GM18951 (cell line): ENCODE results near the gene STK17B.

ENCODE experiments used
- POLR2A ChIP-seq: IDR thresholded peaks from 4 replicates; pipeline ENCODE4 v1.6.1; 2011; ENCODE audit warnings: mild to moderate bottlenecking; ENCODE audit not compliant: insufficient read length, insufficient read depth; ENCODE audit errors: extremely low read depth
- in situ Hi-C: fragments of 300-500 bp; cut with MboI; formaldehyde crosslinking; loops from one replicate; pipeline ENCODE4 v1.12.0; 2022; ENCODE audit warnings: low sequenced_read_pairs, mixed read lengths, inconsistent platforms; ENCODE audit not compliant: unreplicated experiment

Gene STK17B

GRCh38 chr2:196176142-196176738, 4.9 kb upstream of the STK17B start:
- in situ Hi-C loops, result no loop called here

GRCh38 chr2:196174404-196174803, 3.0 kb upstream of the STK17B start:
- no peak for TF ChIP-seq POLR2A

More at GRCh38 chr2:196176142-196176738, 4.9 kb upstream of the STK17B start:
- TF ChIP-seq POLR2A, result no peak

GRCh38 chr2:196173505-196173904, 2.1 kb upstream of the STK17B start:
- TF ChIP-seq POLR2A, result no peak
- in situ Hi-C loops, result no loop called here

More at GRCh38 chr2:196174404-196174803, 3.0 kb upstream of the STK17B start:
- in situ Hi-C loops, result no loop called here

GRCh38 chr2:196172951-196173350, 1.6 kb upstream of the STK17B start:
- in situ Hi-C loops, result no loop called here
- TF ChIP-seq POLR2A, result no peak

GRCh38 chr2:196171946-196172345, 568 bp upstream of the STK17B start:
- TF ChIP-seq POLR2A, result no peak
- in situ Hi-C loops, result no loop called here

- in situ Hi-C loops, result no loop called here
- TF ChIP-seq POLR2A, result no peak
Measured at GRCh38 chr2:196170606-196171247, 651 bp downstream of the STK17B start.

- TF ChIP-seq POLR2A, result no peak
- in situ Hi-C loops, result no loop called here
Measured at GRCh38 chr2:196170213-196170605, 1.2 kb downstream of the STK17B start.

- no peak for TF ChIP-seq POLR2A
- in situ Hi-C loops, result no loop called here
Measured at GRCh38 chr2:196169516-196169915, 1.9 kb downstream of the STK17B start.

- in situ Hi-C loops, result no loop called here
- TF ChIP-seq POLR2A, result no peak
Measured at GRCh38 chr2:196168181-196168580, 3.2 kb downstream of the STK17B start.

- TF ChIP-seq POLR2A, result no peak
- in situ Hi-C loops, result no loop called here
Measured at GRCh38 chr2:196167666-196168065, 3.7 kb downstream of the STK17B start.

GRCh38 chr2:196166876-196167275, 4.5 kb downstream of the STK17B start:
- in situ Hi-C loops, result no loop called here
- no peak for TF ChIP-seq POLR2A

- in situ Hi-C loops, result no loop called here
- TF ChIP-seq POLR2A, result no peak
Measured at GRCh38 chr2:196165016-196165415, 6.4 kb downstream of the STK17B start.

- TF ChIP-seq POLR2A, result no peak
- in situ Hi-C loops, result no loop called here
Measured at GRCh38 chr2:196163285-196163684, 8.1 kb downstream of the STK17B start.

- no peak for TF ChIP-seq POLR2A
- in situ Hi-C loops, result no loop called here
Measured at GRCh38 chr2:196162586-196163175, 8.7 kb downstream of the STK17B start.
